ENCODE measurements around the gene HMGCR. TPM values are rescaled to one million over a fixed set of nuclear protein-coding genes. Genes with fewer than 3 reads are reported as not detected.

Gene HMGCR
- total RNA-seq, 2 experiments from 2014 or later: 42.6 to 124 TPM

- Histone ChIP-seq H4K20me1 (ENCODE audit: insufficient read depth, low read length) (no peaks in the 10 kb centered on the region), H3K4me1 (ENCODE audit: insufficient read depth, low read length, poor library complexity, severe bottlenecking) (no peaks in the 10 kb centered on the region), H3K36me3 (ENCODE audit: insufficient read depth, low read length) (peaks cover 52% of the 10 kb centered on the region), H3K9me2 (ENCODE audit: insufficient read depth, low read length) (no peaks in the 10 kb centered on the region), H3K79me2 (ENCODE audit: insufficient read depth, low read depth, low read length) (no peaks in the 10 kb centered on the region), H3K9me3 (ENCODE audit: low read length) (no peaks in the 10 kb centered on the region), H3K4me2 (ENCODE audit: low read length) (no peak overlapping the region), H3K4me3 (ENCODE audit: low read depth, low read length, poor library complexity, severe bottlenecking) (no peak overlapping the region), H2AFZ (ENCODE audit: low read length) (no peak overlapping the region), H3K27ac (ENCODE audit: low read depth, low read length, poor library complexity, severe bottlenecking) (no peak overlapping the region)
- intact Hi-C loops (cut with micrococcal nuclease; ENCODE audit: unreplicated experiment): loop anchor here (10.0 kb wide), 1 partner anchor 322 kb away; no protein-coding TSS in a partner anchor
- no TSS peak for BruUV-seq (replicated peaks)
- TF ChIP-seq CTCF (conservative IDR thresholded peaks at IDR 0.05; ENCODE audit: low read length) (no peak), EZH2phosphoT487 (IDR thresholded peaks at IDR 0.05; ENCODE audit: borderline replicate concordance, low read depth, low read length) (no peak)
- ChIA-PET POLR2A (interaction anchor here (1.5 kb wide), 1 partner anchor 9 kb away, joined by 3 read pairs; no protein-coding TSS in a partner anchor), CTCF (ENCODE audit: unreplicated experiment) (no interaction called here)
- DNase-seq (ENCODE audit: low spot score): no peak
Observed at GRCh38 chr5:75363111-75363510, 26.1 kb downstream of the HMGCR start.

- no peak overlapping the region for H3K27ac ChIP-seq (ENCODE audit: low read depth, low read length, poor library complexity, severe bottlenecking)
- H3K9me2 ChIP-seq (ENCODE audit: insufficient read depth, low read length): no peaks in the 10 kb centered on the region
- H2AFZ ChIP-seq (ENCODE audit: low read length): no peak overlapping the region
- H3K4me2 ChIP-seq (ENCODE audit: low read length): no peak overlapping the region
- H4K20me1 ChIP-seq (ENCODE audit: insufficient read depth, low read length): no peaks in the 10 kb centered on the region
- no peaks in the 10 kb centered on the region for H3K4me1 ChIP-seq (ENCODE audit: insufficient read depth, low read length, poor library complexity, severe bottlenecking)
- intact Hi-C loops (cut with micrococcal nuclease; ENCODE audit: unreplicated experiment): loop anchor here (10.0 kb wide), 1 partner anchor 321 kb away; no protein-coding TSS in a partner anchor
- no peaks in the 10 kb centered on the region for H3K79me2 ChIP-seq (ENCODE audit: insufficient read depth, low read depth, low read length)
- no TSS peak for BruUV-seq (replicated peaks)
- no peak overlapping the region for H3K4me3 ChIP-seq (ENCODE audit: low read depth, low read length, poor library complexity, severe bottlenecking)
- TF ChIP-seq EZH2phosphoT487 (IDR thresholded peaks at IDR 0.05; ENCODE audit: borderline replicate concordance, low read depth, low read length): no peak
- TF ChIP-seq CTCF (conservative IDR thresholded peaks at IDR 0.05; ENCODE audit: low read length): no peak
- no peaks in the 10 kb centered on the region for H3K9me3 ChIP-seq (ENCODE audit: low read length)
- peaks cover 44% of the 10 kb centered on the region for H3K36me3 ChIP-seq (ENCODE audit: insufficient read depth, low read length)
- no peak for DNase-seq (ENCODE audit: low spot score)
- CTCF ChIA-PET (ENCODE audit: unreplicated experiment): no interaction called here
- POLR2A ChIA-PET: interaction anchor here (0.6 to 1.5 kb wide), 3 partner anchors 10 to 76 kb away, joined by 3 to 9 read pairs (median 4); no protein-coding TSS in a partner anchor
Observed at GRCh38 chr5:75363726-75364495, 26.9 kb downstream of the HMGCR start.
